Neural crest cell (in vitro differentiated cells): Measurements from ENCODE around the gene HLF. TPM values are rescaled to one million over a fixed set of nuclear protein-coding genes. Genes with fewer than 3 reads are reported as not detected.

ENCODE experiments used
- DNase-seq: peaks from one replicate; pipeline ENCODE4 v3.0.0; 2021; ENCODE audit warnings: low read depth, mixed read lengths, low spot score
- H3K27ac Mint-ChIP-seq: one replicate; pipeline ENCODE4 v1.8.0; 2021; ENCODE audit warnings: mild to moderate bottlenecking, mixed read lengths; ENCODE audit not compliant: unreplicated experiment
- H3K27me3 Mint-ChIP-seq: 2 replicates; pipeline ENCODE4 v1.8.0; 2021; ENCODE audit warnings: low read depth, mild to moderate bottlenecking, mixed read lengths
- H3K36me3 Mint-ChIP-seq: 2 replicates; pipeline ENCODE4 v1.8.0; 2021; ENCODE audit warnings: low read depth, mild to moderate bottlenecking, mixed read lengths
- H3K4me1 Mint-ChIP-seq: 2 replicates; pipeline ENCODE4 v1.8.0; 2021; ENCODE audit warnings: mixed read lengths
- H3K4me3 Mint-ChIP-seq: one replicate; pipeline ENCODE4 v1.8.0; 2021; ENCODE audit warnings: mild to moderate bottlenecking, mixed read lengths
- H3K9me3 Mint-ChIP-seq: 2 replicates; pipeline ENCODE4 v1.8.0; 2021; ENCODE audit warnings: mixed read lengths
- CTCF ChIP-seq: fragments of 200-600 bp; sonication (generic); conservative IDR thresholded peaks from 2 replicates; pipeline ENCODE4 v1.5.0; 2021; ENCODE audit warnings: antibody characterized with exemption, mild to moderate bottlenecking
- total RNA-seq: library from RNA; stranded (reverse); gene quantifications from 2 replicates; pipeline ENCODE4 v1.2.1, GENCODE V29; 2021

HLF gene
- total RNA-seq, 1 donor from 2014 or later: not detected

GRCh38 chr17:55300479-55301290, 35.9 kb downstream of the HLF start:
- H3K4me1 Mint-ChIP-seq: peaks cover 2% of the 10 kb centered on the region
- no peaks in the 10 kb centered on the region for H3K27me3 Mint-ChIP-seq
- no peak overlapping the region for H3K4me3 Mint-ChIP-seq
- no peak for DNase-seq
- no peaks in the 10 kb centered on the region for H3K36me3 Mint-ChIP-seq
- no peak overlapping the region for H3K27ac Mint-ChIP-seq
- no peaks in the 10 kb centered on the region for H3K9me3 Mint-ChIP-seq
- TF ChIP-seq CTCF: no peak

GRCh38 chr17:55301521-55302406, 37.0 kb downstream of the HLF start:
- no peak overlapping the region for H3K4me3 Mint-ChIP-seq
- no peak overlapping the region for H3K27ac Mint-ChIP-seq
- no peak for TF ChIP-seq CTCF
- H3K27me3 Mint-ChIP-seq: no peaks in the 10 kb centered on the region
- no peaks in the 10 kb centered on the region for H3K36me3 Mint-ChIP-seq
- DNase-seq: no peak
- H3K4me1 Mint-ChIP-seq: peaks cover 13% of the 10 kb centered on the region
- H3K9me3 Mint-ChIP-seq: no peaks in the 10 kb centered on the region

- Mint-ChIP-seq H3K4me1 (peaks cover 15% of the 10 kb centered on the region), H3K36me3 (no peaks in the 10 kb centered on the region), H3K27ac (no peak overlapping the region), H3K4me3 (no peak overlapping the region), H3K9me3 (no peaks in the 10 kb centered on the region), H3K27me3 (no peaks in the 10 kb centered on the region)
- DNase-seq: no peak
- no peak for TF ChIP-seq CTCF
These were observed 37.6 kb downstream of the HLF start for GRCh38 chr17:55302407-55302787.

- Mint-ChIP-seq H3K4me1 (peaks cover 15% of the 10 kb centered on the region), H3K27me3 (no peaks in the 10 kb centered on the region), H3K4me3 (no peak overlapping the region), H3K27ac (no peak overlapping the region), H3K9me3 (no peaks in the 10 kb centered on the region), H3K36me3 (no peaks in the 10 kb centered on the region)
- DNase-seq: no peak
- TF ChIP-seq CTCF: no peak
These were observed 38.3 kb downstream of the HLF start for GRCh38 chr17:55303008-55303493.

- Mint-ChIP-seq H3K9me3 (no peaks in the 10 kb centered on the region), H3K4me3 (no peak overlapping the region), H3K27me3 (no peaks in the 10 kb centered on the region), H3K36me3 (no peaks in the 10 kb centered on the region), H3K27ac (no peak overlapping the region), H3K4me1 (peaks cover 15% of the 10 kb centered on the region)
- no peak for TF ChIP-seq CTCF
- no peak for DNase-seq
These were observed 39.0 kb downstream of the HLF start for GRCh38 chr17:55303701-55304145.
